ENCODE data around the gene SCGB1A1. TPM values are rescaled to one million over a fixed set of nuclear protein-coding genes. Genes with fewer than 3 reads are reported as not detected.
A peak's percentile ranks its signal among the peaks of the same experiment; 100 is the strongest.

The SCGB1A1 gene
- total RNA-seq, 3 donors from 2014 or later, result not detected

DNA sequence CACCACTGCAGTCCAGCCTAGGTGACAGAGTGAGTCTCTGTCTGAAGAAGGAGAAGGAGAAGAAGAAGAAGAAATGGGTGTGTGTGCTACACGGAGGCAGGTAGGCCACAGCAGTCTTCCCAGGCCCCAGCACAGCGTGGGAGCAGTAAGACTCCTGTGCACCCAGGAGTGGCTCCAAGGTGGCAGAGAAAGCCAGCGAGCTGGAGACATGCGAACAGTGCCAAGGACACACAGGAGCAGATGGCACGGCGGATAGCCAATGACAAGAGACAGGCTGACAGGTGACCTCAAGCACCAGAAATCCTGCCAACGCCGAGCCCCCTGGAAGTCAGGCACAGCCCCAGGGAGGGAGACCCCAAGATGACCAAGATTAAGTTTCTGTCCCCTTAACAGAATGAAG, 9.0 kb upstream of the SCGB1A1 start:
- ATAC-seq, result no peak
- Histone ChIP-seq H3K9me3 (no peaks in the 10 kb centered on the region), H3K4me1 (ENCODE audit: low read depth) (no peaks in the 10 kb centered on the region), H3K4me3 (no peak overlapping the region), H3K36me3 (ENCODE audit: low read depth) (no peaks in the 10 kb centered on the region)
- TF ChIP-seq, protein P1, sequence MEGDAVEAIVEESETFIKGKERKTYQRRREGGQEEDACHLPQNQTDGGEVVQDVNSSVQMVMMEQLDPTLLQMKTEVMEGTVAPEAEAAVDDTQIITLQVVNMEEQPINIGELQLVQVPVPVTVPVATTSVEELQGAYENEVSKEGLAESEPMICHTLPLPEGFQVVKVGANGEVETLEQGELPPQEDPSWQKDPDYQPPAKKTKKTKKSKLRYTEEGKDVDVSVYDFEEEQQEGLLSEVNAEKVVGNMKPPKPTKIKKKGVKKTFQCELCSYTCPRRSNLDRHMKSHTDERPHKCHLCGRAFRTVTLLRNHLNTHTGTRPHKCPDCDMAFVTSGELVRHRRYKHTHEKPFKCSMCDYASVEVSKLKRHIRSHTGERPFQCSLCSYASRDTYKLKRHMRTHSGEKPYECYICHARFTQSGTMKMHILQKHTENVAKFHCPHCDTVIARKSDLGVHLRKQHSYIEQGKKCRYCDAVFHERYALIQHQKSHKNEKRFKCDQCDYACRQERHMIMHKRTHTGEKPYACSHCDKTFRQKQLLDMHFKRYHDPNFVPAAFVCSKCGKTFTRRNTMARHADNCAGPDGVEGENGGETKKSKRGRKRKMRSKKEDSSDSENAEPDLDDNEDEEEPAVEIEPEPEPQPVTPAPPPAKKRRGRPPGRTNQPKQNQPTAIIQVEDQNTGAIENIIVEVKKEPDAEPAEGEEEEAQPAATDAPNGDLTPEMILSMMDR (IDR thresholded peaks at IDR 0.05), result no peak
- intact Hi-C loops (cut with DNase I, micrococcal nuclease), result no loop called here
- DNase-seq, result peak in 1 of 3 donors; percentile 22

DNA sequence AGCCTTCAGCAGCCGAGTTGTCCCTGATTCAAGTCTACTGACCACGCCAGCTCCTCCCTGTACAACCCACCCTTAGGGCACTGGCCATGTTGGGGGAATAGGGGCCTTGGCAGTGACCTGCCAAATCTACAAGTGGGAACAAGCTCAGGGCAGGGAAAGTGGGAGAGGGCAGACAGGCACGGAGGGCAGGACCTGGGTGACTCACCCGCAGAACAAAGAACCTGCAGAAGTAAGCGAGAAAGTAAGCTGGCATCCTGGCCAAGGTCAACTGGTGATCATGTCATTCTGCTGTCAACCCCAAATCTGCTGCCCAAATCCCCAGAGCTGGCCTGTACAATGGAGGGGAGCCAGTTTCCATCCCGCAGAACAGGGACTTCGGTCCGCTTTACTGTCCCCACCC, 7.9 kb upstream of the SCGB1A1 start:
- ATAC-seq, result no peak
- intact Hi-C loops (cut with DNase I, micrococcal nuclease), result no loop called here

DNA sequence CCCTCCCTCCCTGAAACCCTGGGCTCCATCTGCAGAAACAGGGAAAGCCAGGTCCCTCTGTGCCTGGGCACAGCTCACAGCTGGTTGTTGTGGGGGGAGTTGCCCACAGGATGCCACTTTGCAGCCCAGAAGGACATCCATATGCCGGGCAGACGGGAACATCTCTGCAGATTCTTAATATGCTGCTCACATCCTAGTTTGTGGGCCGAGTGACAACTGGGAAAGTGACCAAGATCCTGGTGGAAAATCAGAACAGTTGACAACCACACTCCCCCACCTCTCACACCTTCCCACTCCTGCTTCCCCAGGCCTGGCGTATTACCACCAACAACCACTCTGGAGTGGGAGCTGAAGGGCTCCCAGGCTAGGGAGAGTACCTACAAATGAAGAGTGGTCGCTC, 7.3 kb upstream of the SCGB1A1 start:
- no peak overlapping the region for H3K4me3 ChIP-seq
- ATAC-seq (no peak), DNase-seq (peak in 1 of 3 donors; percentile 17)
- H3K4me1 ChIP-seq (ENCODE audit: low read depth), result no peaks in the 10 kb centered on the region
- no peaks in the 10 kb centered on the region for H3K9me3 ChIP-seq
- TF ChIP-seq, protein P1 (IDR thresholded peaks at IDR 0.05), result no peak
- intact Hi-C loops (cut with DNase I, micrococcal nuclease), result no loop called here
- H3K36me3 ChIP-seq (ENCODE audit: low read depth), result no peaks in the 10 kb centered on the region

More for the DNA sequence above, 7.9 kb upstream of the SCGB1A1 start:
- peak in 1 of 3 donors; percentile 17 for DNase-seq
- no peaks in the 10 kb centered on the region for H3K36me3 ChIP-seq (ENCODE audit: low read depth)
- TF ChIP-seq, protein P1 (IDR thresholded peaks at IDR 0.05), result no peak
- no peaks in the 10 kb centered on the region for H3K4me1 ChIP-seq (ENCODE audit: low read depth)
- H3K9me3 ChIP-seq, result no peaks in the 10 kb centered on the region
- no peak overlapping the region for H3K4me3 ChIP-seq

DNA sequence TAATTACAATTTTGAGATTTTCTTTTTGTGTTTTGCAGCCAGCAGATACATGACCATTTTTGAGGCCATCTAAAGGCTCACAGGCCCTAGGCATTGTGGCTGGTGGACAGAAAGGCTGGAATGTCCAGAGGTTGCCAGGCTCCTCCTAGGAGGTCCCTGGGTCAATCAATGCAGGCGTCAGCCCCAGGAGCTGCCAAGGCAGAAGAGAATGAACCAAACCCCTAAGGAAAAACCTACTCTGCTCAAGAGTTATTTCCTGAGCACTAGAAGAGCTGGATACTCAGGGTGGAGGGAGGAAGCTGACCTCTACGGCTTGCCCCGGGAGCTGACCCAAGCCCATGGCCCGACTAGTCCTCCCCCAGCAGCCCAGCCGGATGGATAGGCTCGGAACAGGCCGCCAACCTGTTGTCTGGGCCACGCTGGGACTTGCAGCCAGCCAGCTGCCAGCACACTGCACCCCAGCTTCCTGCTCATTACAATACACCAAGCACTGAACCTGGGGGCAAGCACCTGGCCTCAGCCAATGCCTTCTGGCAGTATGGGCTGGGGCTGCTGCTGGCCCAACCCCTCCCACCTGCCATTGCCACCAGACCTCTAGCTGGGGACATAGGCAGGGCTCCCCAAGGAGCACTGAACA, 5.7 kb upstream of the SCGB1A1 start:
- intact Hi-C loops (cut with DNase I, micrococcal nuclease), result no loop called here
- DNase-seq (no peak), ATAC-seq (no peak)
- no peaks in the 10 kb centered on the region for H3K9me3 ChIP-seq
- H3K4me3 ChIP-seq, result no peak overlapping the region
- TF ChIP-seq, protein P1 (IDR thresholded peaks at IDR 0.05), result no peak
- no peaks in the 10 kb centered on the region for H3K36me3 ChIP-seq (ENCODE audit: low read depth)
- H3K4me1 ChIP-seq (ENCODE audit: low read depth), result no peaks in the 10 kb centered on the region

DNA sequence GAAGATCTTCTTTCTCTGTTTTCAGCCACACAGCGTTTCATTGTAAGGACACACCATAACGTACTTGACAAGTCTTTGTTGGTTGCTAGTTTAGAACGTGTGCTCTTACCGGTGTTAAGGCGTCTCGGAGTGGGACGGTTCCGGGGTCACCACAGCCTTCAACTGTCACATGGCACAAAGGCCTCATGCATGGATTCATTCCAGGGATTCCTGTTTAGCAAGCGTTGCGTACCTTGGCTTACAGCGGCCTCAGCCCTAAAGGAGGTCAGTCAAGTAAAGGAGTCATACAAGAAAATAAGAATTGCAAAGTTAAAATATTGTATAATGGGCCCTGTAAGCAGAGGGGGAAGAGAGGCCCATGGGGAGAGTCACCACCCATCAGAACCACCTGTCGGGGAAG, 2.2 kb upstream of the SCGB1A1 start:
- TF ChIP-seq, protein P1 (IDR thresholded peaks at IDR 0.05), result no peak
- Histone ChIP-seq H3K36me3 (ENCODE audit: low read depth) (no peaks in the 10 kb centered on the region), H3K4me1 (ENCODE audit: low read depth) (no peaks in the 10 kb centered on the region), H3K4me3 (no peak overlapping the region), H3K9me3 (no peaks in the 10 kb centered on the region)
- intact Hi-C loops (cut with DNase I, micrococcal nuclease), result no loop called here
- ATAC-seq (no peak), DNase-seq (peak in 1 of 3 donors; percentile 17)

DNA sequence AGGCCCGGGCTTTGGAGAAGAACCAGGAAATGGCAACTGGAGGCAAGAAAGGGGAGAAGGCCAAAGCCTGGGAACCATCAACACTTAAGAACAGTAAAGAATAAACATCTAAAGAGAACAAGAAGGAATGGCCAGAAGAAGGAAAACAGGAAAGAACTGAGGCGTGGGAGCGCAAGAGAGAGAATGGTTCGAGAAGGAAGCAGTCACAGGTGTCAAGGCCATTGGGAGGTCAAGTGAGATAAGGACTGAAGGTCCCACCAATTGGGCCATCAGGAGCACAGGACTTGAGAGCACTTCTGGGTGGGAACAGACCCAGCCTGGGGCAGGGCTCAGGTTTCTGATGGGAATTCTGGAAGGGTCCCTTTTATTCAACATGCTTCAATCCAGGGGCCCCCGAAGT, 697 bp upstream of the SCGB1A1 start:
- Histone ChIP-seq H3K9me3 (no peaks in the 10 kb centered on the region), H3K4me1 (ENCODE audit: low read depth) (no peaks in the 10 kb centered on the region), H3K36me3 (ENCODE audit: low read depth) (no peaks in the 10 kb centered on the region), H3K4me3 (no peak overlapping the region)
- DNase-seq, result peak in 1 of 3 donors; percentile 10
- TF ChIP-seq, protein P1 (IDR thresholded peaks at IDR 0.05), result no peak
- ATAC-seq, result no peak
- intact Hi-C loops (cut with DNase I, micrococcal nuclease), result no loop called here
